Measurements from ENCODE around the gene C9orf50. TPM values are rescaled to one million over a fixed set of nuclear protein-coding genes. Genes with fewer than 3 reads are reported as not detected.

Gene C9orf50
- total and polyA plus RNA-seq, 2 donors (not counting 3 experiments of a cell fraction or from before 2014, with no cell fraction given), result not detected

DNA sequence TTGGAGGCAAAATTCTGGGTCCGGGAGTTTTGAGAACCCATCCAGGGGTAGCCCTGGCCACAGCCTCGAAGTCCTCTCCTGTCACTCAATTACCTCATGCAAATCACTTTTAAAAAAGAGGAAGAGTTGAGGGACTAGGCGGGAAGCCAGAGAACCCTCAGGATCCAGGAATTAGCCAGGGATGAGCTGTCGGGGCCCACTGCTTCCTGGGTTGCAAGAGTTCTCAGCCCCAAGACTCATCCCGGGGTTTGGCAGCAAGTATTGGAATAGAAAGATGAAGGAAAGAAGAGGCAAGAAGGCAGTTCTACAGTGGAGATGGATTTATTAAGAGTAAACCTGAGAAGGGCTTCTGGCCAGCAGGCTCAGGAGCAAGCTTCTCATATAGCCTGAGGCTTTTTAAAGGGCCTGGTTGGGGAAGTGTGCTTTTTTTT is 25.6 kb downstream of the C9orf50 start:
- Histone ChIP-seq H3K36me3 (ENCODE audit: control insufficient read depth in 2 of 2, extremely low read depth in 1 of 2, insufficient read depth in 2 of 2, low read length in 2 of 2) (no peaks in the 10 kb centered on the region), H3K4me1 (ENCODE audit: control insufficient read depth, extremely low read depth, insufficient read depth, low read length) (peaks cover 10% of the 10 kb centered on the region), H4K20me1 (replicated peaks; ENCODE audit: control insufficient read depth, extremely low read depth, insufficient read depth, low read length) (no peaks in the 10 kb centered on the region), H2AFZ (ENCODE audit: low read depth, low read length) (no peak overlapping the region), H3K9ac (replicated peaks; ENCODE audit: extremely low read depth, insufficient read depth, low read length) (no peak overlapping the region), H3K9me1 (replicated peaks; ENCODE audit: control insufficient read depth, extremely low read depth, insufficient read depth, low read length) (no peaks in the 10 kb centered on the region), H3K27me3 (ENCODE audit: control insufficient read depth in 2 of 2, insufficient read depth in 2 of 2, low read length in 2 of 2) (no peaks in the 10 kb centered on the region), H3K4me2 (ENCODE audit: insufficient read depth, low read length) (no peak overlapping the region), H3K4me3 (replicated peaks in 1 of 3; ENCODE audit: insufficient read depth in 1 of 3, low read depth in 1 of 3, low read length in 3 of 3) (no peak overlapping the region), H3K9me3 (replicated peaks; ENCODE audit: control insufficient read depth, insufficient read depth, low read length) (no peaks in the 10 kb centered on the region), H3K27ac (ENCODE audit: insufficient read depth, low read depth, low read length) (no peak overlapping the region), H3K79me2 (ENCODE audit: control insufficient read depth, insufficient read depth, low read length) (no peaks in the 10 kb centered on the region)
- DNase-seq (ENCODE audit: low read depth, low spot score) (no peak), FAIRE-seq (no peak)
- ChIA-PET POLR2A (interaction anchor here (0.6 kb wide), 1 partner anchor 452 kb away, joined by 6 read pairs; no protein-coding TSS in a partner anchor), CTCF (interaction anchor here (0.8 to 1.1 kb wide), 2 partner anchors 13 to 464 kb away, joined by 3 to 4 read pairs; no protein-coding TSS in a partner anchor)
- TF ChIP-seq, protein P1, sequence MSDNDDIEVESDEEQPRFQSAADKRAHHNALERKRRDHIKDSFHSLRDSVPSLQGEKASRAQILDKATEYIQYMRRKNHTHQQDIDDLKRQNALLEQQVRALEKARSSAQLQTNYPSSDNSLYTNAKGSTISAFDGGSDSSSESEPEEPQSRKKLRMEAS (IDR thresholded peaks at IDR 0.05; ENCODE audit: insufficient read depth, insufficient read length), result no peak
- TF ChIP-seq FOS (IDR thresholded peaks at IDR 0.05; ENCODE audit: borderline replicate concordance, insufficient read depth, low read length) (no peak), POLR2A (IDR thresholded peaks at IDR 0.05; ENCODE audit: low read depth, low read length) (no peak), JUN (IDR thresholded peaks at IDR 0.05; ENCODE audit: borderline replicate concordance, insufficient read depth, insufficient read length, low read depth) (no peak), CTCF (IDR thresholded peaks at IDR 0.05; ENCODE audit: extremely low read depth in 1 of 2, insufficient read depth in 1 of 2, low read depth in 1 of 2, low read length in 2 of 2) (no peak), POLR2AphosphoS5 (IDR thresholded peaks at IDR 0.05; ENCODE audit: insufficient read depth, low read depth, low read length) (no peak), EZH2 (IDR thresholded peaks at IDR 0.05; ENCODE audit: borderline replicate concordance, low read depth, low read length, severe bottlenecking) (no peak)
- intact Hi-C loops (cut with micrococcal nuclease) (loop anchor here (5.0 kb wide), 1 partner anchor 43 kb away; no protein-coding TSS in a partner anchor), dilution Hi-C loops (cut with MboI; ENCODE audit: extremely low pct_ligation_motif_present, low sequenced_read_pairs) (no loop called here)
- no TSS peak for BruUV-seq (replicated peaks)
